ENCODE results near the gene CHST15.

CHST15 gene

GRCh38 chr10:124027031-124027611 lies 66.3 kb downstream of the CHST15 start:
- DNase-seq = no peak

GRCh38 chr10:124026589-124026939 lies 66.8 kb downstream of the CHST15 start:
- no peak for DNase-seq

DNA sequence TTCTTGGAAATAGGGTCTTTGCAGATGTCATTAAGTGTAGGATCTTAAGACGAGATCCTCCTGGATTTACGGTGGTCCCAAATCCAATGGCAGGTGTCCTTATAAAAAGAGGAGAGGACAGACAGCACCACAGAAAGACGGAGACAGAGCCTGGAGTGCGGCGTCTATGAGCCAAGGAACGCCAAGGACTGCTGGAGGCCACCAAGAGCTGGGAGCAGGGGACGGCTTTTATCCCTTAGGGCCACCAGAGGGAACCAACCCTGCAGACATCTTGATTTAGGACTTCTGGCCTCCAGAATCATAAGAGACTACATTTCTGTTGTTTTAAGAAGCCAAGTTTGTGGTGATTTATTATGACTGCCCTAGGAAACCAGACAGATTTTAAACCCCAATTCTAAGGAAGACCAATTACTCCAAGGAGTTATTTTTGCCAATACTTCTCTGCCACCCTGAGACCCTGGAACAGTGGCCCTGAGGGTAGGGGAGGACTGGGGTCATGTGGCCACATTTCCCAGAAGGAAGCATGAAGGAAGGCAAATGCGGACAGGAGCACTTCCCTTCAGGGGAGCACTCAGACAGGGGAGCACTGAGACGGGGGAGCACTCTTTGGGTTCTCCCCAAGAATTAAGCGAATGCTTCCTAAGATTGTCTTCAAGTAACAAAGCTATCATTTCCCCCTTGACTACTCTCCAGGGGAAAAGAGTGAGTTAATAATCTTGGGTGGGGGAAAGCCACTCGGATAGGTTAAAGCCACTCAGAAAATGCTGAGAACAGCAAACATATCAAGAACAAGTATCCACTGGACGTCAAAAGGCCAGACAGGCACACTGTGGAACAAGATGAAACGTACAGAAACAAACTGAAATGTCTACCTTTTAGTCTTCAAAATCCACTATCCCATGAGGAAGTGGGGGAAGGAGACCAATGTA lies 67.5 kb downstream of the CHST15 start:
- no peak for DNase-seq

GRCh38 chr10:124025152-124025551 lies 68.2 kb downstream of the CHST15 start:
- no peak for DNase-seq

GRCh38 chr10:124022066-124022465 lies 71.3 kb downstream of the CHST15 start:
- DNase-seq = no peak

DNA sequence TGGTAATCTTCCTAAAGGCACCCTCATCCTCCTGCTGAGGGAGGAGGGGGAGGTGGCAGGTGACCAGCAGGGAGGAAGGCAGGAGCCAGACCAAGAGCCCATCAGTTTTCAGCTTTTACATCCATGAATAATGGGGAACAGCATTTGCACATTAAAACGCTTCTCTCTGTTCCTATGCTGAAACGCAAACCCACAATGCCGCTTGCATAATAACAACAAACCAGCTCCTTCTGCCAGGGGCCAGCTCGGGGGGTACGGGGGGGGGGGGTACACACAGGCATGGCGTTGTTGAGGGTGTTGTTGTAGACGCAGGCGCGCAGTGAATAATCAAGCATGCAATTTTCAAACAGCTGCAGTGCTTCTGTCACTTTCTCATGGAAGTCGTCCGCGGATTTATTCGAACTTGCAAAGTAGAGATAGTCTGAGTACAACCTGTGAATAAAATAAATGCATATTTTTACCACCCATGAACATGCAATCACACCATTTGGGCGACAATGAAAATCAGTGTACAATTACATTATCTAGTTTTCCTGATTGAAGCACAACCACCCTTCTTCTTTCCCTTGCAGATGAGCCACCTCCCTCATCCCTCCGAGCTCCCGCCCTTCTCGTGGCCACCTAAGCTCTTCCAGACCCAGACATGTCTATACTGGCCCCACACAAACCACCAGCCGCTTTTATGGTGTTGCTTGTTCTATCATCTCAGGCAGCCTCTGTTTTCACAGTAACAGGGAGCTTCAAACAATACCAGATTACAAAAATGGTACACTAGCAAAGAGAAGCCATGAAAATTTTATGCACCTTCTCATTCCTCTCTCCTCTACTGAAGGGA lies 72.2 kb downstream of the CHST15 start:
- DNase-seq = no peak

DNA sequence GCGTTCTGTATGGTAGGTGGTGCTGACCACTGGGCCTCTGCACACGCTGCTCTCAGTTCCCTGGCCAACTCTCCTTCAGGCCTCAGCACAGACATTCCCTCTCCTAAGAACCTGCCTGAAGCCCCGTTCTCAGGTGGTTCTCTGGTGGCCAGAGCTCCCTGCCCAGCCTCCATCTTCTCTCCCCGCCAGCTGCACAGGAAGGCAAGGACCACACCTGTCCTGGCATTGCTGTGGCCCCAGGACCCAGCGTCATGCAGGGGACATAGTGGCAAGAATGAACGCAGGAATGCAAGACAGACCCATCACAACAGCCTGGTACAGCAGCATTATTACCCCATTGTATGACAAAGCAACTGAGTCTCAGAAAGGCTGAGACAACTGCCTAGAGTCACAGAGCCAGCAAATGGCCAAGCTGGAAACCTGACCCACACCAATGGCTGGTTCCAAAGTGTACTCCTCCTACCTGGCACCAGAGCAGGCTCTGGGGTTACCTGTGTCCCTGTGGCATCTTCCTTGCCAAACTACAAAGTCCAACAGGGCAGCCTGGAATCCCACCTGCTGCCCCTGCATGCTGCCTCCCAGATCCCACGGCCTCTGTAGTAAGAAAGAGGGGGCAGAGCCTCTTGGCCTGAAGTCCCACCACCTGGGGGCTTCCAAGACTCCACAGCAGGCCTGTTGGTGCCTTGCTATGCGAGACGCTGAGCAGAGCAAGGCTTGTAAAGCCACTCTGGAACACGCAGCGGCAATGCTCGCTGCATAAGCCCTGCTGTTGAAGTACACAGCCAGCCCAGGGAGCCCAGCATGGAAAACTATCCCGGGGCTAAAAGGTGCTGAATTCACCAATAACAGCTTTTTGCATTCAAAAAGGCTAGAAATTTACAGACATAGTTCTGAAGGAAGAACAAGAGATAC lies 73.3 kb downstream of the CHST15 start:
- DNase-seq = no peak

DNA sequence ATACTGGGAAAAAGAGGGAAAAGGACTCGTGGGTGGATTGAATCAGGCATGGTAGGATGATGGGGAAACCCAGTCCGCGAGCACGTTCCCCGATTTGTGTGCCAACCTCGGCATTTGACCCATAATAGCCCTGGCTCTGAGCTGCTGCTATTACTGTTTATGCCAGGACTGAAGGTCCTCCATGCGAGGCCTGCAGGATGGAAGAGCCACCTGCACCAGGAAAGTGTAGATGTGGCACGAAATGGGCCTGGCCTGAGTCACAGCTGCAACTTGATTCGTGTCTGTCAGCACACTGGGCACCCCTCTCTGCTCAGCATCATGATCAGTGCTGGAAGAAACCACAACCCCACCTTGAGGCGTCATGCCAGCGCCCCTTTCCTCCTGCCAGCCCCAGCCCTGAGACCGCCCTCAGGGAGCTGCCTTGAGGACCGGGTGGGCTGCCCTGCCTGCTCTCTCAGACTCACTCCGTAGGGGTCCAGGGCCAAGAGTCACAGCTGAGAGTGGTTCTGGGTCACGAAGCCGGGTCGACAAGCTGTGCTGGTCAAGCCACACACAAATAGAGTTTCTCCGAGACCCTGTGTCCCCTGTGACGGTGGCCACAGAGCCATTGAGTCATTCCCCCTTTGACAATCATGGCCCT lies 74.4 kb downstream of the CHST15 start:
- no peak for DNase-seq

DNA sequence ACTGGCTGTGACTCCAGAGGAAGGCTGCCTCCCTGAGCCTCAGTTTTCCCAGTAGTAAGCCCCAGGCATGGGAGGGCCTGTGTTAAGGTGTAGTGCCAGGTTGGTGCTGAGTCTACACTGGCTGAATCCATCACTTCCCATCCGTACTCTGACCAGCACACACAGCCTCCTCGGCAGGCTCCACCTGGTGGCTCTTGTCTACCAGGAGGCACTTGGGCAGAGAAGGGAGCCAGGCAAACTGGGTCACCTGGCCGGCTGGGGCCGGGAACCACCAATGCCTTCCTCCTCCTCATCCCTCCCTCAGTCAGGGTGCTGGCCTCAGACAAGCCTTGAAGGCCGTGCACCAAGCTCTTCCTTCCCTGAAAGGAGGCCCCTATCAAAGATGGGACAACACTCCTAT lies 75.7 kb downstream of the CHST15 start:
- DNase-seq = no peak

DNA sequence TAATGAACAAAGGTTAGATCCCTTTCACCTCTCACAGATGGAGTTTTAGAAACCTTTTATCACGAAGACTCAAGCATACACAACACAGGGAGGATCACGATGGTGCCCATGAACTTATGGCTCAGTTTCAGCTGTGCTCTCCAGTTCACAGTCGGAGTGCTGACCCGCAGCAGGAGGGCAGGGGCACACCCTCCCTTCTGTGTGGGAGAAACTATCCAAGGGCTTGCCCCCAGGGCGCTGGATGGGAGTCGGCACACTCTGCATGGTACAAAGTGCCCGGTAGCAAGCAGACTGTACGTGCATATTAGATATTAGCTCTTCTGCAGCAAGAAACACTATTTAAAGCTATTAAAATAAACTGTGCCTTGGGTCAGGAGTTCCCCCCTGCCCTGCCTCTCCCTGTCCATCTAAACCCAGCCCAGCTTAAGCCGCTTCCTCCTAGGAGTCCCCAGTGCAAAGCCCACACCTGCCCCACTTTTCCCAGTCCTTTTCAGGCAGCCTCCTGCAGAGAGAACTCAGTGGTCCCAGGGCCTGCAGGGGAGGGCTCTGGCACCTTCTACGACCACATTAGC lies 76.5 kb downstream of the CHST15 start:
- no peak for DNase-seq

DNA sequence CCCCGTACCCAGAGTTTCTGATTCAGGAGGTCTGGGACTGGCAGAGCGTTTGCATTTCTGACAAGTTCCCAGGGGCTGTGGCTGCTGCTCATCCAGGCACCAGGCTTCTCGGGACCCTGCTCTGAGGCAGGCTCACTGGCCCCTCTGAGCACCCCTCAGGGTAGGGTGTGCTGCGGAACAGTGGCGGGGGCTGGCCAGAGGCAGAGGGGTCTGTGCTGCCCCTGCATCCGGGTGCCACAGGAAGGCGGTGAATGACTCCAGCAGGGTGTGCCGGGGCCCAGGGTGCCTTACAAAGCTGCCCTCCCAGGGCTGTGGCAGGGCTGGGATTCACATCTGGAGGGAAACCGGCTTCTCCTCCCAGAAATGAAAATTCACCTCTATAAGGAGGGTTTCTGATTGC lies 77.4 kb downstream of the CHST15 start:
- no peak for DNase-seq

DNA sequence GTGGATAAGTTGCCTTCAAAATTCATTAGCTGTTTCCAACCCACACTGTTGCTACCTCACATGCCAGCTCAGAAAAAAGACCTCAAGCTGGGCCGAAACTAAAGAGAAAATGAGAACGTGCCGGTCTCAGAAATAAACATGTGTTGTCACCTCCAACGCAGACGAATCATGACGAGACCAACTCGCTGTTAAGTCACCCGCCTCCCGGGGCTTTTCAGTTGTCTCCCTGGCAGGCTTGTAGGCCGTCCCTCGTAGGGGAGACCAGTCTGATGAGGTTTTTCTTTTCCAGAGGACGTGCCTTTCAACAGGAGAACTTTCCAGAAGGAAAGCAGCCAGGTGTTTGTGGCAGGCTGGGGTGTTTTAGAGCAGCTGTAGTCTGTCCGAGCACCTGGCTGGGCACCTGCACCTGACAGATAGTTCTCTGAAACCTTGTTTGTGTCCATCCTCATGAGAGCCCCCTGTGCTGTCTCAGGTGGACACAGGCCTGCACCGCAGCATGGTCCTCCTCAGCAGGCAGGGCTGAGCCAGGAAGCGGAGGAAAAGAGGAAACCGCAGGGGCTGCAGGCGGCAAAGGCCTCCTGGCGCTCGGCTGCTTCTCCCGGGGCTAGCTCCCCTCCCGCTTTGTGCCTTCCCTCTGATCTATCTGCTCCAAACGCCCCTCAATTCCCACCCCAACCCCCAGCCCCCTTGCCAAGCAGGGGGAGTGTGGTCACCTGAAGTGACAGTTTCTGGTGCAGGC lies 78.8 kb downstream of the CHST15 start:
- DNase-seq = no peak

- DNase-seq = no peak
Measured at GRCh38 chr10:124013916-124014315, 79.5 kb downstream of the CHST15 start.

DNA sequence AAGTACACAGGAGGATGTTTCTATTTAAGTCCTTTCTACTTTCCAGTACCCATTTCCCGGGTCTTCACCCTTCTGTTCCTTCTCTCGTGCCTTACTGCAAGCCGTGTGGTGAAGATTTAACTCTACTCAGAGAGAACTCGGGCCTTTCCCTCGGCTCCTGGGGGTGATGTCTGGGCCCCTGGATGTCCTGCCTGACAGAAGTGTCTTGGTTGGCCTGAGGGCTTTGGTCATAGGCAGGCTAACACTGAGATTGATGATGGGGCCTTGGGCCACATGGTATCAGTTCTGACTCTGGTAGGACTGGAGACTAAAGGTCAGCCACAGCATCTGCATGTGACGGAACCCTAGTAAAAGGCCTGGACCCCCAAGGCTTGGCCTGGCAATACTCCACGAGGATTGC lies 80.4 kb downstream of the CHST15 start:
- no peak for DNase-seq

DNA sequence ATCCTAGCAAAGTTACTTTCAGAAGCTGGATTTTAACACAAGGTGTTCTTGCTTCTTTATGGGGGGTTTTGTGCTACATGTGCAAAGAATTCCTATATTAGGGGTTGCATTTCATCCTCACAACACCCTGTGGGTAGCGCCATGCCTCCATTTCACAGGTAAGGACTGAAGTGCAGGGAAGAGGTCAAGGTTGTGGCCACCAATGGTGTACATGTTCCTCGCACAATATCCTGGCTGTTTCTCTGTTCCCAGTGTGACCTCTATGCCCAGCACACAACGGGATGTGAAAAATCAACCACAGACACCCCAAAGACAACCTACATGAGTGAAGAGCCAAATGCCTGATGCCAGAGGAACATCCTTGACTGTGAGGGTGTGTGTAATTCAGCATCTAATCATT lies 80.8 kb downstream of the CHST15 start:
- no peak for DNase-seq

GRCh38 chr10:124012066-124012465 lies 81.3 kb downstream of the CHST15 start:
- no peak for DNase-seq

GRCh38 chr10:124011464-124011863 lies 81.9 kb downstream of the CHST15 start:
- DNase-seq = no peak

- DNase-seq = no peak
Measured at GRCh38 chr10:124010563-124011131, 82.8 kb downstream of the CHST15 start.

- DNase-seq = no peak
Measured at GRCh38 chr10:124010024-124010423, 83.4 kb downstream of the CHST15 start.

- DNase-seq = no peak
Measured at GRCh38 chr10:124009231-124010015, 84.0 kb downstream of the CHST15 start.
